Central memory CD8-positive, alpha-beta T cell (primary cell): ENCODE results near the gene LMO1.

Source experiments
- ATAC-seq: fragments of 150-1000 bp; cut with Tn5 transposase; replicated peaks from 2 replicates; pipeline ENCODE4 v1.10.0; 2022; ENCODE audit warnings: mild to moderate bottlenecking, moderate FRiP score, moderate number of reproducible peaks; ENCODE audit not compliant: poor library complexity, severe bottlenecking; ENCODE audit errors: extremely low read depth
- DNase-seq, 2 donors: peaks; one replicate each; pipeline ENCODE4 v3.0.0; 2021; ENCODE audit warnings: low spot score in 2 of 2
- H3K27ac Mint-ChIP-seq: one replicate; pipeline ENCODE4 v1.8.0; 2022; ENCODE audit warnings: low read depth, mild to moderate bottlenecking, moderate library complexity, mixed read lengths
- H3K27me3 Mint-ChIP-seq: one replicate; pipeline ENCODE4 v1.8.0; 2022; ENCODE audit warnings: mixed read lengths
- H3K36me3 Mint-ChIP-seq: one replicate; pipeline ENCODE4 v1.8.0; 2022; ENCODE audit warnings: mild to moderate bottlenecking, moderate library complexity, mixed read lengths; ENCODE audit not compliant: insufficient read depth
- H3K4me1 Mint-ChIP-seq: one replicate; pipeline ENCODE4 v1.8.0; 2022; ENCODE audit warnings: mixed read lengths
- H3K4me3 Mint-ChIP-seq: one replicate; pipeline ENCODE4 v1.8.0; 2022; ENCODE audit warnings: mild to moderate bottlenecking, moderate library complexity, mixed read lengths
- H3K9me3 Mint-ChIP-seq: one replicate; pipeline ENCODE4 v1.8.0; 2022; ENCODE audit warnings: mixed read lengths

Gene LMO1

DNA sequence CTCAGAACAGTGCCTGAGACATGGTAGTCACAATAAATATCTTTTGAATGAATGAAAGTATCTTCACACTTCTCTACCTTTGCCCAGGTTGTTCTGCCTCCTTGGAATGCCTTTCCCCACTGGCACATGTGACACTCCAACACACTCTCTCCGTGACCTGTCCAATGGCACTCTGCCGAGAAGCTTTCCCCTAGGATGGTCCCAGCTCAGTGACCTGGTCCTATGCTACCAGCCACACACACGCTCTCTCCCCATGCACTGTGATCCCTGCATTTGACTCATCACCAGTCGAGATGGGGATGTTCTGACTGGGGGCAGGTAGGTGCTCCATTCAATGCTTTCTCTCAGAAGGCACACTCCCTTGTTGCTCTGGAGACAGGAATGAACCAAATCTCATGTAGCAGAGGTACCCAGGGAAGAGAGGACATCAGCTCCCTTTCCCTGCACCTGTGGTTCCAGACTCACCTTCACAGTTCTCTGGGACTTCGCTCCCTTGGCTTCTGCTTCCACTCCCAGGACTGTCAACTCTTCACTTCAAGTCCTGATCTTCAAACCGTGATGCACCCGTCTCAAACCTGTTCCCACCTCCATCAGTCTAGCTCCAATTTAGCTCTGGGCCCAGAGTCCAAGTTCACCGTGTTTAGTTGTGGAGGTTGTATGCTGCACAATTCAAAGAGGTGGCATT, 30.7 kb upstream of the LMO1 start:
- H3K4me3 Mint-ChIP-seq, result no peak overlapping the region
- ATAC-seq (no peak), DNase-seq (no peak)
- no peak overlapping the region for H3K27ac Mint-ChIP-seq
- H3K36me3 Mint-ChIP-seq, result peaks cover under 1% of the 10 kb centered on the region
- no peaks in the 10 kb centered on the region for H3K9me3 Mint-ChIP-seq
- no peaks in the 10 kb centered on the region for H3K4me1 Mint-ChIP-seq
- peaks cover 9% of the 10 kb centered on the region for H3K27me3 Mint-ChIP-seq

DNA sequence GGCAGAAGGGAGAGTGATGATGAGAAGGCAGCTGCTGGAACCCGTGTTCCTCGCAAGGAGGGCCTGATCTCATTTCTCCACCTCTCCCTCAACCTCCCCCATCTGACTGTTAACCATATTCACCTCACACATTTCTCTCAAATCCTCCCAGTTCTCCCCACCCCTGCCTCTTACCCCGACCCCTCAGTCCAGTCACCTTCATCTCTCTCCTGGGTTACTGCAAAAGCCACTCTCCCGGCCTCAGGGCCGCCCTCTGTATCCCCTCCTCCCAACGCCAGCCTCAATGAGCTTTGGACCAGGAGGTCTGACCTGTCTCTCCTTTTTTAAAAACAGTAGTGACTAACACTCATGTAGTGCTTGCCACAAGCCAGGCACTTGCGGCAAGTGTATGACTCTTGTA, 29.5 kb upstream of the LMO1 start:
- Mint-ChIP-seq H3K27me3 (peaks cover 8% of the 10 kb centered on the region), H3K36me3 (no peaks in the 10 kb centered on the region), H3K9me3 (no peaks in the 10 kb centered on the region), H3K27ac (no peak overlapping the region), H3K4me1 (no peaks in the 10 kb centered on the region), H3K4me3 (no peak overlapping the region)
- no peak for DNase-seq
- ATAC-seq, result no peak

DNA sequence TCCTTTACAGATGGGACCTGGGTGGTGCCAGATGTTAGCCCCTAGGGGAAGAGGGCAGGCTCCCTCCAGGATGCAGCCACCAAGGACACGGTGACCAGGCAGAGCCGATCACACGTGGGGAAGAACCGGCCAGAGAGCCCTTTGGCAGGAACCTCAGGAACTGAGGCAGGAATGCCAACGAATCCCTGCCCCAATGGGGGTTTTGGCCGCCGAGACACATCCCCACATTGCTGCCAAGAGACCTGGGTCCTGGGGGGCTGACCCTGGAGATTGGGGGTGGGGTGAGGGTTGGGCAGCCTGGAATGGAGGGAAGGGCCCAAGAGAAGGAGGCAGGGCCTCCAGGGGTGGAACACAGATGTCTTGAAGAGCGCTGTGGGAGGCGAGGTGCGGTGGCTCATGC, 28.7 kb upstream of the LMO1 start:
- Mint-ChIP-seq H3K27ac (no peak overlapping the region), H3K36me3 (no peaks in the 10 kb centered on the region), H3K4me3 (no peak overlapping the region), H3K4me1 (no peaks in the 10 kb centered on the region), H3K9me3 (no peaks in the 10 kb centered on the region), H3K27me3 (peaks cover 10% of the 10 kb centered on the region)
- no peak for ATAC-seq
- DNase-seq, result no peak

DNA sequence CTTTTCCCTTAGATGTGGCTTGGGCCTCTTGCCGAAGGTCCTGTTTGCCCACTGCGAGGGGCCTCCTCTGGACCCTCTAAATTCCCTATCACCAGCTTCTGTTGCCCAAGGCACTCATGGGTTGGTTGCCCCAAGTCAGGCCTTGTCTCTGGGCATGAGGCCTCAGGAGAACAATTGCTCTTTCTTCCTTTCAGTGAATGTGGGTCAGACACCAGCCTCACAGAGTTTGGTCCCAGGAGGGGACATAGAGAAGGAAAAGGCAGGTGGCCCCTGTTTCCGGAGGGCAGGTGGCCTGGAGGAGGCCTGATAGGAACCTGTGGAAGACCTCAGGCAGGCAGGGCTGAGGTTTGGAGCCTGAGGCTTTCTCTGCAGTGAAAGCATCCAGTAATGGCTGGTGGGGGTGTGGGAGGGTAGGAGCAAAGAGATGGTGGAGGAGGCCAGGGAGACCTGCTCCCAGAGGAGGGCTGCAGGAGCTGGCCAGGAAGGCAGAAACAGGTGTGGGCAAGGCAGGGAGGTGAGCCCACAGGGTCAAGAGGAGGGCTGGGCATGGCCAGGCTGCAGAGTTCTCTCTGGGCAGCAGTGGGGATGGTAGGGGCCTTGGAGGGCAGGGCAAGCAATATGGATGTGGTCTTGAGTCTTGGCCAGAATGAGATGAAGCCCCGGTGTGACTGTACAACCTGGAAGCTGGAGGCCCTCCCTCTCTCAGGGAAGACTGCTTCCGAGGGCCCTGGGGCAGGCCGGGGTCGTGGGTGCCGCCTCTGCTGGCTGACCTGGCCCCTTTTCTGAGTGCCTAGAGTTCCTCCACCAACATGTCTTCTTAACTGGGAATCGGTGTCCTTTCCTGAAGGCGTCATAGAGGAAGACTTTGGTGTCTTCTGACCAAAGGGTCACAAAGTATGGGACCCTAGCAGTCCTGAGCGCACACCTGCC, 28.0 kb upstream of the LMO1 start:
- ATAC-seq (no peak), DNase-seq (no peak)
- H3K4me3 Mint-ChIP-seq, result no peak overlapping the region
- H3K9me3 Mint-ChIP-seq, result no peaks in the 10 kb centered on the region
- peaks cover 10% of the 10 kb centered on the region for H3K27me3 Mint-ChIP-seq
- H3K4me1 Mint-ChIP-seq, result no peaks in the 10 kb centered on the region
- H3K36me3 Mint-ChIP-seq, result no peaks in the 10 kb centered on the region
- no peak overlapping the region for H3K27ac Mint-ChIP-seq

DNA sequence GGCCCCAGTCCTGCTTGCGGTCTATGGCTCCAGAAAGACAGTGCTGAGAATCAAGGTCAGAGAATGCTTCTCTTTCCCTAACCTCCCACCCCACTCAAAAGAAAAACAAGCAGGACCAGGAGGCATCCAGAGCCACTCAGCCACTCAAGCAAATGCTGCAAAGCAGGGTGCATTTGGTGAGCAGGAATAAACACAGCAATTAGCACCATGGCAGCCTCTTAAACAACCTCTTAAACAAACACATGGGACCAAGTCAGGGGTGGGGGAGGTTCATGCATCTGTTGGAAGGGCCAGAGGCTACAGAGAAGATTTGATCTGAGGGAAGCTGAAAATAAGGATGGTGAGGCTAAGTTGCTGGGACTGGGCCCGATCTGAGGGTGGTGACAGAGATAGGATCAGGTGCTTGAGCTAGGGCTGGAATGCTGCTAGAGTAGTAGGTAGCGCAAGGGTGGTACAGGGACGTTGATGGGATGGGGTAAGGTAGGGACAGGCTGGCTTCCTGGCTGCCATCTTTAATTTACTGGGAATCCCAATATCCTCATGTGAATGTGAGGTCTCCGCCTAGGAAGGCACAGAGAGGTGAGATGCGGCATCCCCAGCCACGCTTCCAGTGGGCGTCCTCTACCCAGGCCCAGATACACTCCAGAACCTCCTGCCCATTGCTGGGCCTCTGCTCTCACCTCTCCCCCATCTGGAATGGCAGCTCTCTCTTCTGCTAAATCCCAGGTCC, 26.6 kb upstream of the LMO1 start:
- Mint-ChIP-seq H3K27me3 (peaks cover 10% of the 10 kb centered on the region), H3K27ac (no peak overlapping the region), H3K4me3 (no peak overlapping the region), H3K9me3 (no peaks in the 10 kb centered on the region), H3K4me1 (no peaks in the 10 kb centered on the region), H3K36me3 (no peaks in the 10 kb centered on the region)
- no peak for ATAC-seq
- no peak for DNase-seq

DNA sequence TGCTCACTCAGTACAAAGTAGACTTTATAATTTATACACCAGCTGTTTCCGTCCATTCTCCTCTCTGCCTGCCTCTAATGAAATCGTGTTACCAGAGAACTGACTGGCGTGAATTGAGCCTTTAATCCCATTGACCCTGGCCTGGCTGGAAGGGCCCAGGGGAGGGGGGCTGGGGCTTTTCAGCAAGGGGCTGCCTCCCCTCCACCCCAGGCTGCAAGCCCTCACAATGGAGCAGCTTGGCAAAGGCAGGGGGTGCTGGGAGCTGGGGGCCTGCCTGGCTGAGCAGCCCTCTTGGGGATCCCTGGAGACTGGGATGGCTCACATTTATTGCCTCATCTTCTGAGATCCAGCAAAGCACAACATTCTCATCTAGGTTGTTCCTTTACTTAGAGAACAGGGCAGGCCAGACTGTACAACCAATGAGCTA, 25.8 kb upstream of the LMO1 start:
- no peak for ATAC-seq
- no peak overlapping the region for H3K4me3 Mint-ChIP-seq
- no peaks in the 10 kb centered on the region for H3K36me3 Mint-ChIP-seq
- H3K27ac Mint-ChIP-seq, result no peak overlapping the region
- no peaks in the 10 kb centered on the region for H3K9me3 Mint-ChIP-seq
- peaks cover 17% of the 10 kb centered on the region for H3K27me3 Mint-ChIP-seq
- no peak for DNase-seq
- H3K4me1 Mint-ChIP-seq, result no peaks in the 10 kb centered on the region

DNA sequence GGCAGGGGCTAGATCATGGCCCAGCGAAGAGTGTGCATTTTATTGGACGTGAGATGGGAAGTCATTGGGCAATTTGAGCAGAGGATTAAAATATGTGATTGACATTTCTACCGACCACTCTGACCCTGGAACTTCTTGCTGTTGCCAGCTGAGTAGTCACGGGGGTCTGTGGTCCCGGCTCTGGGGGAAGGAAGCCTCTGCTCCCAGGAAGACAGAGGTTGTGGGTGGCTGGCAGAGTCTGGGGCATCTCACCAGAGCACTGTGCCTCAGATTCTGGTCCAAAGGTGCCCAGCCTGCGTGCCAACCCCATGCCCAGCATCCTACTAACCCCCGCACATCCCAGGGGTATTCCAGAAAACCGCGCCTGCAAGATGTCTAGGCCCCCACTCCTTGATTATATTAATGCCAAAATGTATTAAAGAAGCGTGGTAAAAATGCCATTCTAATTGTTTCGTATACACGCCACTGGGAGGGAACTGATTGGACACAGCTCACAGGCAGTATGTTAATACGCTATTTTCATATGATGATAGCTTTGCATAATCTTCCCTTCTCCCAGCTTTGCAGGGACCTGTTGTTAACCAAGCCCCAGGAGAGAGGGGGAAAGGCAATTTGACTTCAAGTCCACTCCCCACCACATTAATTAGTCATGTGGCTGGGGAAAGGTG, 25.3 kb upstream of the LMO1 start:
- Mint-ChIP-seq H3K27me3 (peaks cover 21% of the 10 kb centered on the region), H3K4me1 (no peaks in the 10 kb centered on the region), H3K9me3 (no peaks in the 10 kb centered on the region), H3K27ac (no peak overlapping the region), H3K4me3 (no peak overlapping the region), H3K36me3 (no peaks in the 10 kb centered on the region)
- ATAC-seq (no peak), DNase-seq (no peak)

DNA sequence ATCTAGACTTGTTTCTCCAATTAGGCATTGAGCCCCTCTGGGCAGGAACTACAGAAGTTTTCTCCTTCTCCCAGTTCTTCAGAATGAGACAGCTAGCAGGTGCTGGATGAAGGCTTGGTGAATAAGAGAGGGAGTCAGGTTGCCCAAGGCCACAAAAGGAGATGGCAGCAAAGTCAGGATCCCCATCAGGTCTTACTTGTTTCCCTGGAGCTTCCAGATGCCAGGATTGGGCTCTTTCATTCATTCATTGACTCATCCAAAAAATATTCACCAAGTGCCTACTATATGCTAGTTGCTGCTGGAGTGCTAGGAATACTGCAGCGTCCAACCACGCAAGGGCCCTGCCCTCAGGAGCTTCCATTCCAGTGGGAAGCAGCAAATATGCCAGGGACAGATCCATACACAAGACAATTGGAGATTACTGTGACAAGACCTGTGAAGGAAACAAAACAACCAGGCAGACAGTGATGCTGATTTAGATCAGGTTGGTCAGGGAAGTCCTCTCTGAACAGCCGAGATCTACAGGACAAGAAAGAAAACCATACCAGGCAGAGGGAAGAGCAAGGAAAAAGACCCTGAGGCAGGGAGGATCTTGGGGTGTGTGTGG, 24.6 kb upstream of the LMO1 start:
- no peaks in the 10 kb centered on the region for H3K4me1 Mint-ChIP-seq
- peaks cover 21% of the 10 kb centered on the region for H3K27me3 Mint-ChIP-seq
- ATAC-seq (no peak), DNase-seq (no peak)
- H3K27ac Mint-ChIP-seq, result no peak overlapping the region
- H3K9me3 Mint-ChIP-seq, result no peaks in the 10 kb centered on the region
- H3K36me3 Mint-ChIP-seq, result no peaks in the 10 kb centered on the region
- no peak overlapping the region for H3K4me3 Mint-ChIP-seq

DNA sequence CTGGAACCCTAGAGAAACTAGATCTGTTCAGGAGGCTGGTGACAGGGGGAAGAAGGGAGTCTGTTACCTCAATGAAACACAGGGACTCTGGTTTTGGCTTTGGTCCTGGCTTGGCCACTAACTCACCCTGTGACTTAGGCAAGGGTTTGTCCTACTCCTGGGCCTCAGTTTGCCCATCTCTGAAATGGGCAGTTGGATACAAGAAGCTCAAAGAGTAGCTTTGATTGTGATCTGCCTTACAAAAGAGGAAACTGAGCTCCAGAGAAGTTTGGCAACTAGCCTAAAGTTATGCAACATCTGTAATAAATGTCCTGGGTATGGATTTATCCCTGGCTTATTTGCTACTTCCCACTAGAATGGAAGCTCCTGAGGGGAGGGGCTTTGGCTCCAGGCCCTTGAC, 24.0 kb upstream of the LMO1 start:
- DNase-seq (no peak), ATAC-seq (no peak)
- Mint-ChIP-seq H3K9me3 (no peaks in the 10 kb centered on the region), H3K4me3 (no peak overlapping the region), H3K4me1 (no peaks in the 10 kb centered on the region), H3K36me3 (no peaks in the 10 kb centered on the region), H3K27ac (no peak overlapping the region), H3K27me3 (peaks cover 21% of the 10 kb centered on the region)

DNA sequence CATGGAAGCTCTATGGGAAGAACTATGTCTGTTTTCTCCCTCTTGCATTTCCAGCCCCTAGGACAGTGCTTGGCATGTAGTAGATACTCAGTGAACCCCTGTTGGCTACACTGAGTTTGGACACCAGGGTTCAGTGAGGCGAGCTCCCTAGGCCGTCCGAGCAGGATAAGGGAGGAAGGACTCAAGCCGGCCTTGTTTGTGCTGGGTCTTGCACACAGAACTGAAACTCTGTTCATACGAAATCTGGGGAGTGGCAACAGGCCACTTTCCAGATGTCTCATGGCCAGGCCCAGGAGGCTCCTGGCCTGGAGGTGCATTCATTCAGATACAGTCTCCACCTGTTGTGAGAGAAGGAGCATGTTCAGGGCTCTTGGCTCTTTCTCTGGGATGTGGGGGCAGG, 23.6 kb upstream of the LMO1 start:
- Mint-ChIP-seq H3K36me3 (no peaks in the 10 kb centered on the region), H3K4me3 (no peak overlapping the region), H3K27me3 (peaks cover 21% of the 10 kb centered on the region), H3K4me1 (no peaks in the 10 kb centered on the region), H3K27ac (no peak overlapping the region), H3K9me3 (no peaks in the 10 kb centered on the region)
- no peak for DNase-seq
- no peak for ATAC-seq

DNA sequence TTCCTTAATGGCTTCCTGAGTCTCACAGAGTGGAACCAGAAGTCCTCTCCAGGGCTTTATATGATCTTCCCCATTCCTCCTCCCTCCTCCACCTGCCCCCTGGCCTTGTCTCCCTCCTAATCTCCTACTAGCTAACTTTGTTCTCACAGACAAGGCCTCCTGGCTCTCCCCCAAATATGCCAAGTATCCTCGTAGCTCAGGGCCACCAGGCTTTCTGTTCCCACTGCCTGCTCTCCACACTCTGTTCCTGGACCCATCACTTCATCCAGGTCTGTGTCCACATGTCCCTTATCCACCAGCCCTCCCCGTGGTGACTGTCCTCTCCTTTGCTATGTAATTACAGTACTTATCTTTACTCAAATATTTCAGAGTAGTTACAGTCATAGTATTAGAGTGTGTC, 23.2 kb upstream of the LMO1 start:
- no peak overlapping the region for H3K4me3 Mint-ChIP-seq
- H3K9me3 Mint-ChIP-seq, result no peaks in the 10 kb centered on the region

DNA sequence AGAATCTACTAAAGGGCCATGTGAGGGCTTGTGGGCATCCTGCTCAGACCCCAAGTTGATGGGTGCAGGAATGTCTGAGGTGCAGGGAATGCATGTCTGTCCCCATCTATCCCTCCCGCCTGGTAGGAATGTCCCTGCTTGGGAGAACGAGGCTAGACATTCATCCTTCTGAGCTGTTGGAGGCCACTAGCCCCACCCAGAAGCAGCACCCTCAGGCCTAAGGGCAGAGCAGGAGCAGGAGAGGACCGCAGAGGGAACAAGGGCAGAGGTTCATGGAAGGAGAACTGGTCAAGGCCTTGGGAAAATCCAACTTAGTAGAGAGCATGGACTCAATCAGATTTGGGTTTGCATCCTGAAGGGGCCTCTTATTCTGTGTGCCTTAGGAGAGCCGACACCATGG, 22.1 kb upstream of the LMO1 start:
- no peak overlapping the region for H3K4me3 Mint-ChIP-seq
- H3K27ac Mint-ChIP-seq, result no peak overlapping the region
- no peak for ATAC-seq
- no peaks in the 10 kb centered on the region for H3K9me3 Mint-ChIP-seq
- H3K4me1 Mint-ChIP-seq, result no peaks in the 10 kb centered on the region
- H3K27me3 Mint-ChIP-seq, result peaks cover 21% of the 10 kb centered on the region
- no peaks in the 10 kb centered on the region for H3K36me3 Mint-ChIP-seq
- DNase-seq, result no peak

More for the DNA sequence above, 23.2 kb upstream of the LMO1 start:
- no peak for DNase-seq
- H3K27me3 Mint-ChIP-seq, result peaks cover 21% of the 10 kb centered on the region
- no peaks in the 10 kb centered on the region for H3K4me1 Mint-ChIP-seq
- ATAC-seq, result no peak
- no peaks in the 10 kb centered on the region for H3K36me3 Mint-ChIP-seq
- H3K27ac Mint-ChIP-seq, result no peak overlapping the region
